ENCODE data around the gene MGAT5B. TPM values are rescaled to one million over a fixed set of nuclear protein-coding genes. Genes with fewer than 3 reads are reported as not detected.

The MGAT5B gene
- total and polyA plus RNA-seq, 2 donors (not counting 1 experiment from before 2014, with no cell fraction given): 0.15 to 37.8 TPM

GRCh38 chr17:76996741-76997694 is 128.8 kb downstream of the MGAT5B start:
- intact Hi-C loops (cut with micrococcal nuclease): no loop called here
- peak; percentile 17 for DNase-seq
- TF ChIP-seq EZH2 (IDR thresholded peaks at IDR 0.05; ENCODE audit: borderline replicate concordance, insufficient read depth, low read depth, low read length, poor library complexity, severe bottlenecking) (no peak), CTCF (IDR thresholded peaks at IDR 0.05) (no peak)
- Mint-ChIP-seq H3K9me3 (ENCODE audit: insufficient read depth) (no peaks in the 10 kb centered on the region), H3K4me1 (peaks cover 47% of the 10 kb centered on the region), H3K27me3 (peaks cover 12% of the 10 kb centered on the region), H3K4me3 (peak overlapping the region; percentile 74), H3K27ac (peak overlapping the region; percentile 84)
- no peak overlapping the region for H3K27ac ChIP-seq (ENCODE audit: low read length in 2 of 2)
- ChIA-PET CTCF (interaction anchor here (0.7 to 0.8 kb wide), 2 partner anchors 10 to 206 kb away, joined by 3 to 4 read pairs; no protein-coding TSS in a partner anchor), POLR2A (interaction anchor here (1.0 to 2.2 kb wide), 3 partner anchors 17 to 40 kb away, joined by 3 to 17 read pairs (median 3); no protein-coding TSS in a partner anchor)
- no peak overlapping the region for H3K9ac ChIP-seq (ENCODE audit: low read length)
- H3K27me3 ChIP-seq (replicated peaks in 1 of 4; ENCODE audit: control extremely low read depth in 1 of 4, control insufficient read depth in 3 of 4, insufficient read depth in 4 of 4, low read length in 3 of 4): no peaks in the 10 kb centered on the region
- H3K79me2 ChIP-seq (ENCODE audit: control insufficient read depth, insufficient read depth, low read length): no peaks in the 10 kb centered on the region
- no peak for ATAC-seq (ENCODE audit: low read depth)
- H3K4me2 ChIP-seq (replicated peaks; ENCODE audit: low read depth, low read length, poor library complexity, severe bottlenecking): peak overlapping the region; percentile 69
- H3K36me3 ChIP-seq (replicated peaks in 1 of 2; ENCODE audit: control extremely low read depth in 1 of 2, control insufficient read depth in 1 of 2, extremely low read depth in 1 of 2, insufficient read depth in 2 of 2, low read length in 1 of 2): no peaks in the 10 kb centered on the region
- no peak overlapping the region for H2AFZ ChIP-seq (ENCODE audit: insufficient read depth, low read depth, low read length, poor library complexity, severe bottlenecking)
- no peaks in the 10 kb centered on the region for H3K9me3 ChIP-seq (ENCODE audit: control extremely low read depth in 1 of 3, control insufficient read depth in 2 of 3, insufficient read depth in 1 of 3, low read length in 2 of 3)
- H3K4me1 ChIP-seq (ENCODE audit: control insufficient read depth in 2 of 2, insufficient read depth in 2 of 2, low read length in 2 of 2): peaks cover 30 to 41% of the 10 kb centered on the region in 2 donors
- H4K20me1 ChIP-seq (ENCODE audit: control insufficient read depth, insufficient read depth, low read length, poor library complexity, severe bottlenecking): no peaks in the 10 kb centered on the region
- H3K4me3 ChIP-seq (ENCODE audit: control extremely low read depth in 1 of 5, extremely low read depth in 1 of 5, insufficient read depth in 1 of 5, low read depth in 2 of 5, low read length in 4 of 5): no peak overlapping the region
- 62% methylated on average over 9 of the region's 16 CpGs for WGBS (ENCODE audit: insufficient coverage)

Measured in B cell (primary cell).